ENCODE results near the gene KLRD1.
"Not testable (repeated sequence)": the region's sequence is repeated elsewhere in the genome, so short reads cannot be mapped to it uniquely, and the experiment has no call there.

Gene KLRD1, protein sequence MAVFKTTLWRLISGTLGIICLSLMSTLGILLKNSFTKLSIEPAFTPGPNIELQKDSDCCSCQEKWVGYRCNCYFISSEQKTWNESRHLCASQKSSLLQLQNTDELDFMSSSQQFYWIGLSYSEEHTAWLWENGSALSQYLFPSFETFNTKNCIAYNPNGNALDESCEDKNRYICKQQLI

DNA sequence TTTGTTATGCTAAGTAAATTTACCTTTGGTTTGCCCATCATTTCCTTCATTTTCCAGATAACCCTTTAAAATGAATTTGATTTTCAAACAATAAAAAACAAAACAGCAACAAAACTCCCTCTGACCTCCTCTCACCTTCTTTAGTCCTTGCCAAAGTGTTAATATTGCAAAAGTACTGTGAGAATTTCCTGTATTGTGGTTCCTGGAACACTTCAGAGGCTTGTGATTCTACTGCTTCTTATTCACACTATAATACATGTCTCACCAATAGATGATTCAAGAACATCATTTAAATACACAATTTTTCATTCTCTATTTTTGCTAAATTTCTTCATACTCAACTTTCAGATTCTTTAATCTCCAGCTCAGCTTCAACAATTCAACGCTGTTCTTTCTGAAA lies at the start of gene KLRD1:
Gene KLRD1 (plus strand): TSS at position 241 of the 400 bp plus-strand sequence. CDS start 208 bp downstream, outside the sequence.
- DNase-seq (ENCODE audit: low read depth in 2 of 2) = no peak

DNA sequence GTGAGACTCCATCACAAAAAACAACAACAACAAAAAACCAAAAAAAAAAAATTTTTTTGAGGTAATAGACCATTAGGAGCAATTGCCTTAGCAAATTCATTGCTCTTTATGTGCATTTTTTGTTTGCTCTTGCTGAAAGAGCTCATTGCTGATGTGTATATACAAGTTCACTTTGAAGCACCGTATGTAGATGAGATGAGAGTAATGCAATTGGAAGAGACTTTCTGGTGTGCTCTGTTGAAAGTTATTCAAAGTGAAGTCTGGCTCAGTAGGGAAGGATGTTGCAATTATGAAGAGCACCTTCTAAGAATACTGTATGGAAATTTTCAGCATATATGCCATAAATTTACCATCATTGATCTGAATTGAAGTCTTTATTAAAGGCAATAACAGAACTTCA lies 46.7 kb upstream of the KLRD1 start:
- no peak for DNase-seq (ENCODE audit: low read depth in 2 of 2)

DNA sequence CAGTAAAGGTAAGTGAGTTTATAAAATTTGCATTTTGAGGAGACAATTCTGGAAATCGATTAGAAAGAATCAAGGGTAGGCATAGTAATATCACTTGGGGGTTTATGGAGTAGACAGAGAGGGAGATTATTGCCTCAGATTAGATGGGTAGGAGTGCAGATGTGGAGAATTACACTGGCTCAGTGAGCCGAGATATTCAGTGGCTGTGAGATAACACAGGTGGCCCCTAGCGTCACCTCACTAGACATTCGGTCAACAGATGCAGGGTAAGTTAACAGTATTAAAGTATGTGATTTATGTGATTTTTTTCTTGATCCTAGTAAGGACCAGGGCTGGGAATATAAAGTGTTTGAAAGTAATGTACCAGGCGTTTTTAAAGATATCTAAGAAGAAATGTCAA lies 39.6 kb upstream of the KLRD1 start:
- no peak for DNase-seq (ENCODE audit: low read depth in 2 of 2)

DNA sequence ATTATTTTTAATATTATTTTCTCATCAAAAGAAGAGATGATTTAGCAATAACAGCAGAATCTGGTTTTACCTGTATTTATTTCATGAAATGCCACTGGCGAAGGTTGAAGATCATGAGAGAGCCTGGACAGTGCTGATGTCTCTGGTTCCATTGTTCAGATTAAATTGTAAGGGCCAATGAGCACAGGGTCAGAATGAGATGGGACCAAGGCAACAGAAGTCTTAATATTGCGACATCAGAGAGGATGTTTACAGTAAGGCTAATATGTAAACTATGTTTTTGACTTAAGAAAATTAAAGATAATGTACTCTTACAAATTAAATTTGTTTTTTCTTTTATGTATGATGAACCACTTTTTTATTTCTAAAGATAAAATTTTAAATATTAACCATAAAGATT lies 35.2 kb upstream of the KLRD1 start:
- DNase-seq (ENCODE audit: low read depth in 2 of 2) = no peak

DNA sequence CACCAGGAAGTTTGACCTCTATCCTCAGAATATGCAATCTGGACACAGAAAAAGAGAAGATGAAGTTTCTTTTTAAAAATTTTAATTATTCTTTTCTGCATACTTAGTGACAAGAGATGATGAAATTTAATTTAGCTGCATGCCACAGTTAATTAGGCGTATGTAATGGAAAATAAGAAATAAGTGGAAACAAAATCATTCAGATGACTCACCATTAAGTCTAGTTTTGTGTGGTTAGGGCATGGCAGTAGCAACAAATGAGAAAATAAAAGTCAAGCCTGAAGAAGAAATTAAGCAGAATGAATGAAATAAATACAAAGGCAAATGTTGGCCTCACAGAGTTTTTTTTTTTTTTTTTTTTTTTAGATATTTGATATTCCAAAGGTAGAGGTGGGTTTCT lies 30.9 kb upstream of the KLRD1 start:
- no peak for DNase-seq (ENCODE audit: low read depth in 2 of 2)

DNA sequence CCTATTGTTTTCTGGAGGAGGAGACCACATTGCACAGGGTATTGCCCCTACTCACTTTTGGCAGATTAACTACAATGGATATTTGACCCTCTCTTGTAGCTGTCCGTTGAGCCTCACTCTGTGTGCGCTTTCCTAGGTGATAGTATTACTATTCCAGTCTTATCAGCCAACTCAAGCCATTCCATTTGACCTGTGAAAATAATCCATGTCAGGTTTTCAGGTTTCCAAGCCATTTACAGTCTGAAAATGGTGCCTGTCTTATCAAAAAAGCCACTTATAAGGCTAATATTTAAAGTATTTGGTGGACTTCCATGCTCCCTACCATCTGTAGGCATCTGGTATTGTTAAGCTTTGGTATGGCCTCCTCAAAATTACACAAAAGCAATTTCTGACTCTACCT lies 29.6 kb upstream of the KLRD1 start:
- DNase-seq (ENCODE audit: low read depth in 2 of 2) = no peak

DNA sequence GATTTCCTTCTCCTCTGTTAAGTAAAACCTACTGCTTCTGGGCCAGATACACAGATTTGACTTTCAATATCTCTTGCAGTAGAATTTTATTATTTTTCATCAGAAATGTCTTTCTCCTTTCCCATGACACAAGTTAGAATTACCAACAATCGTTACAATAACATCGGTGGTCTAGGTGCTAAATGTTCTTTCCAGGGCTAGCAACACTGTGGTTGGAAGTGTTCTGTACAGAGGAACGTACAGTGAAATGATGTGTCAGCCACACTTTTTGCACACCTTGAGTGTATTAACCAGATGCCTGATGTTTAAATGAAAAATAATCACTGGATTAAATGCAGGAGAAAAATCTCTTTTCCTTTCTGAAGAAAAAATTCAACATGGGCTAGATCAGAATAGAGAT lies 27.7 kb upstream of the KLRD1 start:
- DNase-seq (ENCODE audit: low read depth in 2 of 2) = no peak

DNA sequence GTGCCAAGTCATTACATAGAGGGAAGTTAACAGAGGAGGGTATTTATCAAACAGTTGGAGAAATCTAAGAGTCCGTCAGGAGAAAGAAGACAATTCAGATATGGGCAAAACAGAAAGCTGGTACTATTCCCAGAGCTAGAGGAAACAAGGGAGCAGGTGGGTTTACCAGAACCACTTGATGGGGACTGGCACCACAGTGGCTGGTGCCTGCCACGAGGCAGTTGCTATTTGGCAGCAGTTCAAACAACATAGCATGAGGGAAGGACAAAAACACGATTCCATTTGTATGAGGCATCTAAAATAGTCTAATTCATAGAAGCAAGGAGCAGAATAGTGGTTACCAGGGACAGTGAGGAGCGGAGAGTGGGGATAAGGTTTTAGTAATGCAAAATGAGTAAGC lies 24.6 kb upstream of the KLRD1 start:
- no peak for DNase-seq (ENCODE audit: low read depth in 2 of 2)

DNA sequence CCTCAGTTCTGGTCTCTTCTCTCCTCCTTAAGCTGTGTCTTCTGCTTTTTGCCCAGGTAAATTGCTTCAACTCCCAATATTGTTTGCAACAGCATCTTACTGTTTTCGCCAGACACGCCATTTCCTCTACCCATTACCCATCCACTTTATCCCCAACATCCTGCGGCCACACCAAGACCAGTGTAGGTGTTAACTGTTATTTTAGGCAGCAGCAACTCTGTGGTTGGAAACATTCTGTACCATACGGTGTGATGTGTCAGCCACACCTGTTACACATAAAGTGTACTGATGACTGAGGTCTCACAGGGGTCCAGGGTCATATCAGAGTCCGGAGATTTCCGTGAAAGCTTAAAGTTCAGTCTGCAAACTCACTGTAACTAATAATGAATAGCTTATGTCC lies 21.8 kb upstream of the KLRD1 start:
- DNase-seq (ENCODE audit: low read depth in 2 of 2) = no peak

DNA sequence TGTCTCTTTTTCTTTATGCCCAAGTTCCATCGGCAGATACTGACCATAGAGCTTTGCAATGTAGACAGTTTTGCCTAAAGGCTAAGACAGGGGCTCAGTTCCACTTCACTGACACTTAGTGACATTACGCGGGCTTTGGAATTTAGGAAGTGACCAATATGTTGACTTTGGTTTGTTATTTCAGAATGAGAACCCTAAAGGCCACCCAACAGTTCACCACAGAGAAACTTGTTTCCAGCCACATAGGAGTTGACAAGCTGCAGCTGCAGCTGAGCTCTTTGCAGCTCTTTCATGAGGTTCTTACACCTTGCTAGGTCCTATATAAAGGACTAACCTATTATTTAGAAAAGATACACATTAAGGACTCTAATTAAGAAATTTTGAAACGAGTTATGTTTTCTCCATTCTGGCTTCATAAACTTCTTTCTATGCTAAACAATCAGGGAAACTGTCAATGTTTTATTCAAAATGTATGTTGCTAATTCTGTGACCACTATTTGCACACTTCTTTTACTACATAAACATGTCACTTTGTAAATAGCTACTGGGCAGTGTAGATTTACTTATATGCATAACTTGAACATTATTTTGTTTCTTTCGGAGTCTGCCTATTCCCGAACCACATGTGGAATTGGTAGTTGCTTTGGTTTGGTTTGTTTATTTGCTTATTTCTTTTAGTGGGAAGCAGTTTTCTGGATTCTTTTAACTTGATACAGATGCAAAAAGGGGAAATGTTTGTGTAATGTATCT lies 18.5 kb upstream of the KLRD1 start:
- DNase-seq (ENCODE audit: low read depth in 2 of 2) = no peak

DNA sequence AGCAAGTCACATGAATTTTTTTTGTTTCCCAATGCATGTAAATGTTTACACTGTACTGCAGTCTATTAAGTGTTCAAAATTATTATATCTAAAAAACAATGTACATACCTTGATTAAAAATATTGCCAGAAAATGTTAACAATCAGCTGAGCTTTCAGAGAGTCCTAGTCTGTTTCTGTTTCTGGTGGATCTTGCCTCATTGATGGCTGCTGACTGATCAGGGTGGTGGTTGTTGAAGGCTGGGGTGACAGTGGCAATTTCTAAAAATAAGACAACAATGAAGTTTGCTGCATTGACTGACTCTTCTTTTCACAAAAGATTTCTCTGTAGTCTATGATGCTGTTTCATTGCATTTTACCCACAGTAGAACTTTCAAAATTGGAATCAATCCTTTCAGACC lies 16.6 kb upstream of the KLRD1 start:
- no peak for DNase-seq (ENCODE audit: low read depth in 2 of 2)

DNA sequence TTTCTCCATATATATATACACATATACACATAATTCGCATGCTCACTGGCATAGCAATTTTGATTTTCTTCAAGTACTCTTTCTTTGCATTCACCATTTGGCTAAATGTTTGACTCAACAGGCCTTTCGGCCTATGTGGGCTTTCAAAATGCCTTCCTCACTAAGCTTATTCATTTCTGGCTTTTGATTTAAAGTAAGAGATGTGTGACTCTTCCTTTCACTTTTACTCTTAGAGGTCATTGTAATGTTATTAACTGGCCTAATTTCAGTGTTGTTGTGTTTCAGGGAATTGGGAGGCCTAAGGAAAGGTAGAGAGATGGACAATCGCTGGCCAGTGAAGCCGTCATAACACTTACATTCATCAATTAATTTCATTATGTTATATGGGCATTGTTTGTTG lies 14.5 kb upstream of the KLRD1 start:
- no peak for DNase-seq (ENCODE audit: low read depth in 2 of 2)

DNA sequence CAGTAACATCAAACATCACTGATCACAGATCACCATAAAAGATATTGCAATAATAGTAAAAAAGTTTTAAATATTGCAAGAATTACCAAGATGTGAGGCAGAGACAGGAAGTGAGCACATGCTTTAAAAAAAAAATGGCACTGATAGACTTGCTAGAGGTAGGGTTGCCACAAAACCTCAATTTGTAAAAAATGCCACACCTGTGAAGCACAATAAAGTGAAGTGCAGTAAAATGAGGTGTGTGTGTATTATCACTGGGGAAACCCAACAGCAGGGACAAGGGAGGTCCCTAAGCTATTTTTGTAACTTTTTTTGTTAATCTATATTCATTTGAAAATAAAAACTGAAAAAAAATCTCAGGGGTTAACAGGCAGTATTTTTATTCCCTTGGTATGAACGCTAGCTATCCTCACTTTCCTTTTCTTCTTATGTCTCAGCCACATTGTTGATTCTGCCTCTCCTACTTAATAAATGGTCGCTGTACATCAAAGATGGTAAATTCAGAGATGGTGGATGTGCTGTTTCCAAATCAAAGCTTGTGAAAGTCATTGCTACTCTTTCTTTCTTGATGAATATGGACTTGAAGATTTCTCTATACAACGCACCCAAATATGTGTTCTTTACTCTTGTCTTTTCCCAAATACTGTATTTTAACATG lies 14.0 kb upstream of the KLRD1 start:
- DNase-seq (ENCODE audit: low read depth in 2 of 2) = no peak

DNA sequence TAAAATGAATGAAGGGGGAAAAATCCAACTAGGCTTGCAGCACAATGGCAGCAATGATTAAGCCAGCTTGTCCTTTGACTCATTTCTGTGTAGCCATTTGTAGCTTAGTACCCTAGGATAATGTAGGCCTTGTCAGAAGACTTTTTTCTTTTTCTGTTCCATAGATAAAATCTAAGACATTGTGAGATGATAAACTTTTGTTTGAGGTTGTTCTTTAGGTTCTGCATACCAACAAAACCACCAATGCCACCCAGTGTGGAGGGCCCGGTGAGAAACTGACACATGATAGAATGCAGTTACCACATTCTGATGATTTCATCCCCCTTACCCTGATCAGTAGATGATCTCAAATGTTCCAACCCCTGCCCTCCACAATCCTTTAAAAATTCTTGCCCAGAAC lies 6.6 kb upstream of the KLRD1 start:
- DNase-seq (ENCODE audit: low read depth in 2 of 2) = no peak

DNA sequence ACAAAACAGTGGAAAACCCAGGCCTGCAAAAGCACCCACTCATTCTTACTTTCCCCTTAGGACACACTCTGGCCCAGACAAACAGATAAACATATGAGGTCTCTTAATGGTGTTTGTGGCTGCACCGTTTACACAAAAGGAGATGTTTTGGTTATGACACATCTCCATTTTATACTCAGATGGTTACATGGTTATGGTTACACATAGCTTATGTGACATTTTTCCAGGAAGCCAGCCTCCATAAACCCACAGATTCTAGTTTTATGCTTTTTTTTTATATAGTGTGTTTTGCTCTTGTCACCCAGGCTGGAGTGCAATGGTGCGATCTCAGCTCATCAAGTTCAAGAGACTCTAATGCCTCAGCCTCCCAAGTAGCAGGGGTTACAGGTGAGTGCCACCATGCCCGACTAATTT lies 3.5 kb upstream of the KLRD1 start:
- DNase-seq (ENCODE audit: low read depth in 2 of 2) = no peak

DNA sequence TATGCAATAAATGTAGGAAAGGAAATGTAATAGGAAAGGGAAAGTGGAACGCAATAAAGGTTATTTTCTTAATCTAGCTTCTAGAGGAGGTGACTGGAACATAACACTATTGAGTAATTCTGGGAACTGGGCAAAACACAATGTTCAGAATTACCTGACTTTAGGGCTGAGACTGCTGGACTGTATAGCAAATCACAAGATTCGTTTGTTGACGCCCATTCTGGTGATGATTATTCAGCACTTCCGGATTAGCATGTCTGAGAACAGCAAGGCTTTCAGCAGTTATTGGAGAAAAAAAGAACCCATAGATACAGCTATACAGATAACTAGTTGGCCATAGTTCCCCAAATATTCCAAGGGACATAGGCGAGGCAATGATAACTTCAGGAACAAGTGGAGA lies 2.3 kb upstream of the KLRD1 start:
- no peak for DNase-seq (ENCODE audit: low read depth in 2 of 2)

DNA sequence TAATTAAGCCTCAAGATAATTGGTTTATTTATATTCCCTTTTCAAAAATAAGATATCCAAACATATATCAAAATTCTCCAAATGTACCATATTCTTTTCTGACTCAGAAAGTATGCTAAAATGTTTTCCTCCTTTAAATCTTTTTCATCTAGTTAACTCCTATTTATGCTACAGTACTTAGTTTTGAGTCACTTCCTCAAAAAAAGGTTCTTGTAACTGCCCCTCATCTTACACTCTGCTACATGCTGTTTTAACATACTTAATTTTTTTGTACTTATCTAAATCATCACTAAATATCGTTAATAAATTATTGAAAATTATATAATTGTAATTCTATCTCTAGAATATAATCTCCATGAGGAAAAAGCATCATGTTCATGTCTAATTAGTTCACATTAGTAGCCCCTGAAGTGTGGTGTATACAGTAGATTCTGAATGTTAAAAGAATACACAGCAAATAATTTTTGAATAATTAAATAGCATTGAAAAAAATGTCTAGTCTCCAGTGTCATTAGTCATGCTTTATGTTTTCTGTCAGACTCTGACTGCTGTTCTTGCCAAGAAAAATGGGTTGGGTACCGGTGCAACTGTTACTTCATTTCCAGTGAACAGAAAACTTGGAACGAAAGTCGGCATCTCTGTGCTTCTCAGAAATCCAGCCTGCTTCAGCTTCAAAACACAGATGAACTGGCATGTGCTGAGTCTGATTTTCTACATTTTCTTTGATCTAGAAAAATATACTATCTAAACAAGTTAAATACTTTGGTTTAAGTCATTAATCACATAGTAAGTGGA lies 3.5 kb downstream of the KLRD1 start:
- DNase-seq (ENCODE audit: low read depth in 2 of 2) = no peak

DNA sequence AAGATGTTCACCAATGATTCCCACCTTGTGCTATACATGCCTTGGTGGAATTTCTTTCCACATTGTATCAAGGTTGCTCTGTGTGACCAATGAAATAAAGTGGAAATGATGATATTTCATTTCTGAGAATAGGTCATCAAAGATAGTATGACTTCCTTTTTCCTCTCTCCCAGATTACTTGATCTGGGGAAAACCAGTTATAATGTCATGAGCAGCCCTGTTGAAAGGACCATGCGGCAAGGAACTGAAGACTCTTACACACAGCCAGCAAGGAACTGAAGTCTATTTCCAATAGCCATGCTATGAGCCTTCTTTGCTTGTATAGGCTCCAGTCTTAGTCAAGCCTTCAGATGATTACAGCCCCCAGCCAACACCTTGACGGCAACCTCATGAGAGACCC lies 11.7 kb downstream of the KLRD1 start:
- DNase-seq (ENCODE audit: low read depth in 2 of 2) = no peak

DNA sequence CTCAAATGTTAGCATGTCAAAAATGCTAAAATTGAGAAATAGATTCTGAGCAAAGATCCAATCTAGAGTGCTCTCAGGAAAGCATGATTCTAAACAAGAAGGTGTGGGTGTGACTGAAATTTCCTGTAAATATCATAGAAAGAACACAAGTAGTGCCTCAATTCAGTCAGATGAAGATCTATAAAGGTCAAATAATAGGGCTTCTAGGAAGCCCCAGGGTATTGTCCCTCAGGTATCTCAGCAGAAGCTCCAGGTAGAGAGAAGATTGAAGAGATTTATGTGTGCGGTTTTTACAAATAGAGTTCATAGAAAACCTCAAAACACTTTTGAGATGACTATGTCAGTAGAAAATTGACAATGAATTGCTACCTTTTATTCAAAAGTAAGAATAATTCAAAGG lies 13.0 kb downstream of the KLRD1 start:
- no peak for DNase-seq (ENCODE audit: low read depth in 2 of 2)

DNA sequence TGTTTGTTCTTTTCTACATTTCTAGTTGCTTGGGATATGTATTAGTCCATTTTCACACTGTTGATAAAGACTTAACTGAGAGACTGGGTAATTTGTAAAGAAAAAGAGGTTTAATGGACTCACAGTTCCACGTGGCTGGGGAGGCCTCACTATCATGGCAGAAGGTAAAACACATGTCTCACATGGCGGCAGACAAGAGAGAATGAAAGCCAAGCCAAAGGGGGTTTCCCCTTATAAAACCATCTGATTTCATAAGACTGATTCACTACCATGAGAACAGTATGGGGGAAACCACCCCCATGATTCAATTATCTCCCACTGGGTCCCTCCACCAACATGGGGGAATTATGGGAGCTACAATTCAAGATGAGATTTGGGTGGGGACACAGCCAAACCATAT lies 21.0 kb downstream of the KLRD1 start:
- not testable (repeated sequence) for DNase-seq (ENCODE audit: low read depth in 2 of 2)

DNA sequence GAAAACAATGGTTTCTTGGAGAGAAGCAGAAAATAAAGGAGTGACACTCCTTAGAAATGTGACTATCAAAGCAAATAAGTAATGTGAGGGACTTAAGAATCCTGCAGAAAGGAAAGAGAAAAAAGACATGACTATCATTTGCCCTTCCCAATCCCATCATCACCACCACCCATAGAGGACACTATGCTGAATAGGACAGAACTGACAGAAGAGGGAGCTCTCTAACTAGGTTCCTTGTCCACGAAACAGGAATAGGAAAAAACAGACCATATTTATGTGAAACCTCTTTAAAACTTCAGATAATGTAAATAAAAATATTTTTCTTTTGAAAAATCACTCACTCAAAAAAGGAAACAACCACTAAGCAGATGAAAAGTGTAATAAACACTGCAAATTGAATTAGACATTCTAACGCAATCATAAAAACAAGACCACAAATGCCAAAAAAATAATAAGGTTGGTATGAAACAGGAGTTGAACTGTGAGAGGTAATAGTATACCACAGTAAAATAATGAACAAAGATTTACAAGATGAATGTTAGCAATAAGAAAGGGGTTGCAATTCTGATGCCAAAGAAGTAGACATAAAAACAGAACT lies 24.1 kb downstream of the KLRD1 start:
- no peak for DNase-seq (ENCODE audit: low read depth in 2 of 2)

DNA sequence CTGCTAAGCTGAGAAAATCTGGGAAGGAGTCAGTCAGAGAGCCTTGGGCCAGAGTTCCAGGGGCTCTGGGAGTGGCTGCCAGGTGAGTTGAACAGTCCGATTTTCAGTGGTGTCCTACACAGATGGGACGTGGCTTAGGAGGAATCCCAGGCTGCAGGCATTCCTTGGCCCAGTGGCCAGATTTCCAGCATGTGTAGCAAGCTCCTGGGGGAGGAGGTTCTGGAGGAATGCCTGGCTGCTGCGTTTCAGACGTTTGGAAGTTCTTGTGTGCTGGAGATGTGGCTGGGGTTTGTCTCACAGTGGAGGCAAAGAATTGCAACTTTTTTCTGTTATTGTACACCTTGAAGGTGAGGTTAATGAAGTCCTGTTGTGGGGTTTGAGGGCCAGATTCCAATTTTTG lies 28.5 kb downstream of the KLRD1 start:
- DNase-seq (ENCODE audit: low read depth in 2 of 2) = not testable (repeated sequence)

Measured in stimulated activated CD8-positive, alpha-beta memory T cell treated with anti-CD3 and anti-CD28 coated beads, Interleukin-15, amount 100 ng/mL, for 4 hours (primary cell).